IMR-90 (cell line): ENCODE data around the gene PBXIP1. TPM values are rescaled to one million over a fixed set of nuclear protein-coding genes. Genes with fewer than 3 reads are reported as not detected.
A peak's percentile ranks its signal among the peaks of the same experiment; 100 is the strongest.

Experiments used
- BHLHE40 ChIP-seq: fragments of 150-350 bp; IDR thresholded peaks from 2 replicates; pipeline ENCODE4 v1.6.1; 2016; ENCODE audit warnings: mild to moderate bottlenecking, low read depth, low read length
- CEBPB ChIP-seq: IDR thresholded peaks from 2 replicates; pipeline ENCODE4 v1.6.1; 2012; ENCODE audit warnings: low read depth, low read length, improper control_type of control experiment
- USF2 ChIP-seq: fragments of 150-350 bp; IDR thresholded peaks from 2 replicates; pipeline ENCODE4 v1.6.1; 2017; ENCODE audit warnings: mild to moderate bottlenecking, antibody characterized with exemption, low read length, low read depth
- polyA plus RNA-seq, 3 experiments: library from polyadenylated mRNA; depleted of rRNA; stranded (reverse); fragments of >200 nt; gene quantifications; 2 replicates each; pipeline ENCODE4 v1.2.3, GENCODE V29; 2012; ENCODE audit warnings: low replicate concordance in 1 of 3
- total RNA-seq: library from RNA; depleted of rRNA; stranded (reverse); fragments of >200 nt; gene quantifications from 2 replicates; pipeline ENCODE4 v1.2.3, GENCODE V29; 2012

Gene PBXIP1
- total and polyA plus RNA-seq, 2 of the 4 experiments (the other 2 are of a cell fraction): 28.3 to 44.2 TPM

GRCh38 chr1:154961207-154962155, 5.6 kb upstream of the PBXIP1 start, which contains the start of gene PYGO2 (continued):
- TF ChIP-seq USF2 (no peak), CEBPB (no peak), BHLHE40 (peak; percentile 71)
